Activated T-helper 1 cell treated with Interleukin-2 at 50 U/mL for 16 hours (primary cell): ENCODE results near the gene GNG12.

Experiments used
- DNase-seq: peaks from one replicate; pipeline ENCODE4 v3.0.0-alpha.2; 2020; ENCODE audit warnings: low read depth

GNG12 gene

DNA sequence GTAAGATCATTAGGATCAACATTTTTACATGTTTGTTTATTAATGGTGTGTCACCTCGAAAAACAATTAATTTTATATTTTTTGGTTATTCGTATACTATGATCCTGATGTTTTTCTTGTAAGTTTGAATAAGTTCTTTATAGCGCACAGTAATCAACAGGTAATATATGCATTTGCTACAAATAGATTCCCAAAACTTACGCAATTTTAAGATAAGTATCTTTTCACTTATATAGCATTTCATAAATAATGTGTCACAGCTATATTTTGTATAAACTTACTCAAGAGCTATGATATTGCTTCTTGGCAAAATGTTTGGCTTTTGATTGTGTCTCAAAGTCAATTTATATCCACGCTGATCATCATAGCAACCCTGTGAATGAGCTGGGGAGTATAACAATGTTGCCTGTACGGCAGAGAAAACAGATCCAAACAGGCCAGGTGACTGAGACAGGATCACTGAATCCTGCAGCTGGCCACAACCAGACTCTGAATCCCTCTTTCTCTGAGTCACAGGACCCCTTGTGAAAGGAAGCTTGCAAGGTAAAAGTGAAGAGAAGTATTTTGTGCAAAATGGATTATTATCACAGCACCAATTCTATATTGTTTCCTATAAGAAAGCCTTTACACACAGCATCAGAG, 48.6 kb downstream of the GNG12 start:
- DNase-seq = no peak

DNA sequence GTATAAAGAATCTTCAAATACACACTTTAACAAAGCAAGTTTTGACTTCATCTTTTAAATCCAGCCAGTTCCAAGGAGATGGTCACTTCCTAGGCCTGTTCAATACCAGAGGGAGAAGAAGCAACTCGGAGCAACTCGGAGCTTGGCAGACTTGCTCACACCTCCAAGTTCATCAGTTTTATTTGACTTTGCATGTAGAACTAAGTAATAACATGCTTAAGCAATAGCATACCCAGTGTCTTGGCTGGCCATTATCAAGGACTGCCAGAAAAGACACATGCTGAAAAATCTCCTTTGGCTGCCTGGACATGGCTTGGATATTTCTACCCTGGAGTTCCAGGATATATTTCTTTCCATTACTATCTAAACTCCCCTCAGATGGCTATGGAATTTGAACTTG, 52.6 kb downstream of the GNG12 start:
- no peak for DNase-seq

DNA sequence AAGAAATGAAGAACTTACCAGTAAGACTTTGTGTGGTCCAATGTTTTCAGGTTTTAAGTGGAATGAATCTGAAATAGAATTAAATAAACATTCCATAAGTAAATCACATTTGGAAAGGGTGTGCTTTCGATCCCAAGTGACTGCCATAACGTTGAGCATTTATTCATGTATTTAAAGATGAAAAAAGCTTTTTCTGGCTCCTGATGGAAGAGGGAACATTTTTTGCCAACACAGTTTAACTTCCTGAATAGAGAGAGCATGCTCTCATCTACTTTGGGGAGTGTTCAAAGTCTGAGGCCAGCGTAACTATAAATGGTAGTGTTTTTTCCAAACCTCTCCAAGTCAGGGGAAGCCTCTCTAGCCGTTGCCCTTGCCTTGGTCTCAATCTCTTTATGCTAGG, 55.8 kb downstream of the GNG12 start:
- no peak for DNase-seq

DNA sequence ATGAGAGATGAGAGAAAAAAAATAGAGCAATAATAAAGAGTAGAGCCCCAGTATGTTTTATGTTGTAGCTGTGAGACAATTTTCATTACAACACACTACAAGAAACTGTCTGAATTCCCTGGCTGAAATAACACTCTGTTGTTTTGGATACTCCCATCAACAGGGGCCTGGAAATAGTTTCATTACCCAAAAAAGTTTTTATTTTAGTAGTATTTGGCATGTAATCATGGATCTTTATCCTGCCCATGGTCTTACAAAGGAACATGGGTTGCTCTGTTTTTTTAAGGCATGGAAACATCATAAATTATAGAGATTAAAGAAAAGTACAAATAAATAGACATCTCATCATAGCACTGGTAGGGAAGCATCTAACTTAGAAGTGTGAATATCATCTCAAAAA, 56.3 kb downstream of the GNG12 start:
- DNase-seq = no peak

DNA sequence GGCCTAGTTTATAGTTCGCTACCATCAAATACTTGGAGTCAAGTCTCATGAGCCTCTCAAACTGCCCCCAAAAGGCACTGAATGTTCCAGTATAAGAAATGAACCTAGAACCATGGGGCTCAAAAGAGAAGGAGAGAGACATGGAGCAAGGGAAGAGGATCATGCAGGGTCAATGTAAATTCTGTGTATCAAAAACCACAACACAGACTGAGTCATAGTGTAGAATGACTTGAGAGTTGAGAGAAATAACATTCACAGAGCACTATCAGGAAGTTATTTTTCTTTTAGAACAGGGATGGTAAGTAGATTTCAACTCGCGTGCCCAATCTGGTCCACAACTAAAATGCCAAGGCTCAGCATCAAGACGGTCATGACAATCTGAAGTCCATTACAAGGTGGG, 59.8 kb downstream of the GNG12 start:
- no peak for DNase-seq

DNA sequence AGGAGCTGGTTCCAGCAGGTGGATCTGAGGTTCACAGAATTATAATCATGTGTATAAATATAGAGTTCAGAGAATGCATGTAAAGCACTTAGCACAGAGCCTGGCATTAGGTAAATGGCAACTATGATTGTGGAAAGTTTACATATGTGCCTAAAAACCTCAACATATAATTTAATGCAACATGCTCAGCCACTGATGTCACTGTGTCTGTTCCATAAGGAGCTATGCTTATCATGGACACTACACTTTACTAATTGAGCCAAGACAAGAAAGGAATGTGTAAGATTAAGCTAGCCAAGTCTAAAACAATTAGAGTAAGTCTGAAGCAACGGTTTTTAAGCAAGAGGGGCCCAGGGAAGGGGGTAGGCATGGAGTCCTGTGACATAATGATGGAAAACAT, 61.5 kb downstream of the GNG12 start:
- no peak for DNase-seq

DNA sequence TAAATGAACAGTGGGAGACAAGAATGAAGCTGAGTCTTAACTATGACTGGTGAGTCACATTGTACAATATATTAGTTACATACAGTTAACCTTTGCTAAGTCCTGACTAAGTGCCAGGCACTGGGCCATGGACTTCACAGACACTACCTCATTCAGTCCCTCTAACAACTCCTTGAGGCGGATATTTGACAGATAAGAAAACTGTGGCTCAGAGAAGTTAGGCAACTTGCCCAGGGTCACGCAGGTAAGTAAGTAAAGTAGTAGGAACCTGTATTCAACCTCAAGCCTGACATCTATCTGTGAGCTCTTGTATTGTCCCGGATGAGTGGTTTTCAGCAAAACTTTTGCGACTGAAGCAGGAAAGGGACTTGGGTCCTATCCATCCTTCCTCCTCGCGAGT, 62.1 kb downstream of the GNG12 start:
- no peak for DNase-seq

DNA sequence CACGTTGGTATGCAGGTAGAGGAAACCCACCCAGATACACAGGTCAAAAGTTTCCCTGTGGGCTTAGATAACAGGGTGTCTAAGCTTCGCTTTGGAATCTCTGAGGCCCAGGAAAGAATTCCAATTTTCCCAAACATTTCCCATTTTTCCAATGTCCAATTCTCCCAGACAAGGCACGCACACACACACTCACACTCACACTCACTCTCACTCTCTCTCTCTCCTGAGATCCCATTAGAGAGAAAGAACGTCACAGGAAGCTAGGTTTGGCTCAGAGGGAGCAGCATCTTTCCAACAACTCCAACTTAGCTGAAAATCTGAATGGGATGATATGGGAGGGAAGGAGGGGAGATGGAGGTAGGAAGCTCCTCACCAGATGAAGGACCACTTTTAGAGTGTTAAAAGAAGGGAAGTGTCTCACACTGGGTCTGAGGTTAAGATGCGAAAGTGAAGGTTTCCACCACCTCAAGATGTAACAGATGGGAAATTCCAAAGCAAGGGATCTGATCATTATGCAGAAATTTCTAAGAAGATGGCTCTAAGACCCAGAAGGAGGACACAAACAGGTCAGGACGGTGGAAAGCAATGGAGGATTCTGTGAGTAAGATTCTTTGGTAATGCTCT, 63.5 kb downstream of the GNG12 start:
- no peak for DNase-seq

DNA sequence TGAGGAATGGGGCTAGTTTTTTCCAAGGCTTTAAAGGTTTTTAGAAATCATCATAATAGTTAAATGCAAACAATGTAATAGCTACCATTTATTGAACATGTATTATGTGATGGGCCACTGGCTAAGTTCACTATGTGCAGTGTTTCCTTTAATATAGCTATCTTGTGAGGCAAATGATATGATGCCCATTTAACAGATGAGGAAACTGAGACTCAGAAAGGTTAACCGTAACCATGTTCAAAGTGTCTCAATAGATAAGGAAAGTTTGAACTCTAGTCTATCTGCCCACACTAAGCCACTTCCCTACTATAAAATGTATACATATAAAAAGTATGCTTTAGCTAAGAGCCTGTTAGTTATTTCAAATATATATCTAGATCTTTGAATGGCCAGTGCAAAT, 64.8 kb downstream of the GNG12 start:
- DNase-seq = no peak

DNA sequence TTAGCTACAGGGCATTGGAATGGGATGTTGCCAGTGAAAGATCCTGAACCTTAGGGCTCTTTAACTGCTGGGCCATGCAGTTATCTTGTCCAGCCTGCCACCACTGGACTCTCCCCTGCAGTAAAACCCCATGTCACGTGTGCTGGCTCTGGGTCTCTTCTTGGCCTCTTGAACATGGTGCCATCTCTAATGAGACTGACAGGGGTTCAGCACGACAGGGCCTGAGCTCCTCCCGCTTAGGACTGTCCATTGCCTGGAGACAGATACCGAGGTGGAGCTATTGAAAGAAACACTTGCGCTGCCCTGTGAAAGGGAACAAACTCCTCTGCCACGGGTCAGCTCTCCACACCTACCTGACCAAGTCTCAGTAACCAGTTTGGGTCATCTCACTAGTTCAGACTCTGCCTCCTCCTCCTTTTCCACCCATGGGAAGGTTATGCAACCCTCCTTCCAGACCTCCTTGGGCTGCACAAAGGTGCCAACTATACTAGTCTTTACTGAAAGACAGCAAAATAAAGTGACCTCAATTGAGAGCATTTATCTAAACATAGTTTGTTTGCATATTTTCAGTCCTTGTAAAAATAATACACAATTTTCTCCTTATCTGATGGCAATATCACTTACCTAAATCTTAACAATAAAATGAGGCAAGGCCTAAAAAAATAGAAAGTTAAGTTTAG, 66.0 kb downstream of the GNG12 start:
- no peak for DNase-seq

DNA sequence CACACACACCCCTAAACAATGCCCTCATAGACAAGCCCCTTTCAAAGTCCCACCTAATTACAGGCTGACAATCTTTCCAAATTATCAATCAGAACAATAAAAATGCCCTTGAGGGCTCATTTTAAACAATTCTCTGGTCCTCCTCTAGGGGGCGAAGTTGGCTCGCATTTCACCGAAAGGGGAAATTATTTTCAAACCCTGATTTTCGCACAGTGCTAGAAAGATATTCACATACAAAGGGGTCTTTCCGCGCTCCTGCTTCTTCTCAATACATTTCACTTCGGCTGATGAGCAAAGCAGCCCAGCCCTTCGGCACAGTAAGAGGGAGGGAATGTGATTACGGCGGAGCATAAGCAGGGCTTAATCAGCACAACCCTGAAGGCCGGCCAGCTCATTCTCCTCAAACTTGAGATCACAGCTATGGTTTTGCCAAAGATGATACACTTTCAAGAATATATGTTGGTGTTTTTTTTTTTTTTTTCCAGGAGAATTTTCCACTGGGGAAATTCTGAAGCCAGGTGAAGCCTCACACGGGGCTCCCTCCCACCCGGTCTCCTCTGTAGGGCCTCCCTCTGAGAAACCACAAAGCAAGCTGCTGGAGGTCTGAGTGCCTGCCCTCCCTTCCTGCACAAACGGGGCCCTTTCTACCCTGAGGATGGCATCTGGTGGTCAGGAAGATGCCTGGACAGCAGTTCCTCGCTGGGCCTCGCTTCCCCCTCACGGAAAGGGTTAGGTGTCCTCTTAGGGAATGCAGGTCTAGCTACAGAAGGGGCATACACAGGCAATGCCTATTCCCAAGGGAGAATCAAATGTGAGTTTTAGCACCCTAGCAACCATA, 66.9 kb downstream of the GNG12 start:
- no peak for DNase-seq

DNA sequence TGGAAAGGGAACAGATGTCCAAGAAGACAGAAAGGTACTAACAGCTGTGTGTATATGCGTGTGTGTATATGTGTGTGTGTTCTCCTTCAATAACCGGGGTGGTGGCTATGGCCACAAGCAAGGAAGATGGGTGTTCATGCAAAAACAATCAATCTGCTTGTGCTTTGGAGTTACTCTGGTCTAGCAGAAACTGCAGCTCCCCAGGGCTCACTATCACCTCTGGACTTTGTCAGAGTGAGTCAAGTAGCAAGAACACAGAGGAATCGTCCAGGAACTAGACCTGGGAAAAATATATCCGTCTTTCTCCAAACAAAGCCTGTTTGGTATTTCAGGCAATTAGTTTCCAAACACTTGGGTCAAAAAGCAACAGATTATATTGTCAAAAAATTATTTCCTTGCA, 68.6 kb downstream of the GNG12 start:
- DNase-seq = no peak

DNA sequence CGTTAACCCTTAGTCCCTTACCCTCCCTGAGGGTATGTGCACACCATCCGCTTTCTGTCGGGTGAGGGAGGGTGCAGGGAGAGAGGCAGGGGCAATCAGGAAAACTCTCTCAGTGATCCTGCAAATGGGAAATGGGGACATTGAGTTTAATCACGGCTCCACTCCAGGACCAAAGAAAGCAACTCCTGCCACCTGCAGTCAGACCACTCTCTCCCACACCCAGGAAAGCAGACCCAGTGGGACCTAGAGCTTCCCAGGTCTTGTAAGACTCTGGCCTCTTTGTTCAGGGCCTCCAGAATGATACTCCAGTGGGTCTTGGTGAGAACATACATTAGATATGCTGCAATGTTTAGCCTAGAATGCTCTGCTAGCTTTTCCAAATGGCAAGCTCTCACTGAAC, 71.5 kb downstream of the GNG12 start:
- DNase-seq = no peak

DNA sequence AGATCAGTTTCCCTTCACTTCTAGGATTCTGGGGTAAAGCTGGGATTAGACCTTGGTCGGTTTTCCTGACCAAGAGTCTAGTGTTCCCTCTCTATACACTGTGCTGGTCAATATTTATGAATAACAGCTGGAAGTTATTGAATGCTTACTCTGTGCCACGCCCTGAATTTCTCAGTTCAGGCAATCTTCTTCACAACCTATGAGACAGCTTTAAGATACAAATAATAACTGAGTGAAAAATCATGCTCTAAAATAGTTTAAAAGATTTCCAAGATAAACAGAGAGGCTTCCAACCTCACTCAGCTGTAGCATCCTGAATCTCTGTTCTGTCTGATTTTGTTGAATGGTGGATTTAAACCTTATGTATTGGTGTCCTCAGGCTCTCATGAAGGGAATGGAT, 72.2 kb downstream of the GNG12 start:
- DNase-seq = no peak

DNA sequence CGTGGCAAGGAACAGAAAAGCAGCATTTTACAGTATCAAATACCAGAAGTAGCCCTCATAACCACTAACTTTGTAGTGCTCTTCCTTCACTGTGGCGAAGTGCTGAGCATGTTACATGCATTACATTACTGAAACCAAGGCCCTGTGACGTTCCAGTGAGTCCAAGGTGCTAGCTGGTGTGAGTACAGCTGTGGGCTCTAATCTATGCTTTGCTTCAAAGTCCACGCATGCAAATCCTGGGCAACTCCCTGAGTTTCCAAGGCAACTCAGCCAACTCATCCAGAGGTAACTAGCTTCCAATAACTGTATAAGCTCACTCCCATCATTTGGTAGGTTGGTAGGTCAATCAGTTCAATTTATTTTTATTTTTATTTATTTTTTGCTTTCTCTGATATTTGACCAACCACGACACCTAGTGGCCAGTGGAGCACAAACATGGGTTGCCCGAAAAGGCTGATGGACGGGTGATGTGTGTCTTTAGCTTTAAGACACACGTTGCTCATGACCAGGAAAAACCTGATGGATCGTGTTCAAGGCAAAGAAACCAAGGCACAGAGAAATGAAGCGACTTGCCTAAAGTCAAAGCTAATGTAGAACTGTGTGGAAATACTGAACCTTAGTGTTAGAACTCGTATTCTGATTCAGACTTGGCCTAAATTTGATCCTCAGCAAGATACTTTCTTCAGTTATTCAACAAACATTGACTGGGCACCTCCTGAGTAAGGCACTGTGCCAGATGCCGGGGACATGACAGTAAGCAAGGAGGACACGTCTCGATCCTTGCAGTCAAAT, 73.0 kb downstream of the GNG12 start:
- peak; percentile 7 for DNase-seq

DNA sequence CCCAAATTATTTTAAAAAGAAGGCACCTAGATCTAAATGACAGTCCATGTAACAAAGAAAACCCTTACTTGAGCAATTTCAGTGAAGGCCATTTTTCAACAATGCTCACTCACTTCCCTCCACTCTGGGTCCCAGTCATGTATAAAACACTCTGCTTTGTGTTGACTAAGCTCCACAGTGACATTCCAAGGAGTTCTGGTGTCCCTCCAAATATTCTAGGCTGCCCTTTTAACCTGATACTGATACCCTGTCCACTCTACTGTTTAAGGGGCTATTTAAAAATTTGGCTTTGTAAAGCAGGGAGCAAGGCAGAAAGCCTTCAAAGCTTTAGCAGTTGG, 73.6 kb downstream of the GNG12 start:
- DNase-seq = no peak

DNA sequence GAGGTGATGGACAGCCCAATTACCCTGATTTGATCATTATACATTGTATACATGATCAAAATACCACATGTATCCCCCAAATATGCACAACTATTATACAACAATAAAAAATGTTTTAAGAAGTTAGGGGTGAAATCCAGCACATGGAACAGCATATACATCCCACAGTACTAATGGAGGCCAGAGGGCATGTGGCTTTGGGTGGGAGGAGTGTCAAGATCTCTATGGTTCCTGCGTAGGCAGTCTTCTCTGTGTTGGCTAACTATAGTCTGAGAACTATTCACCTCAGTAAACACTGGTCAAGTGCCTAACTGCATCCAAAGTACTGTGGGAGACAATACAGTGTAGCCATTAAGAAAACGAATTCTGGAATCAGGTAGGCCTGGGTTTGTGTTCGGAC, 74.2 kb downstream of the GNG12 start:
- no peak for DNase-seq

DNA sequence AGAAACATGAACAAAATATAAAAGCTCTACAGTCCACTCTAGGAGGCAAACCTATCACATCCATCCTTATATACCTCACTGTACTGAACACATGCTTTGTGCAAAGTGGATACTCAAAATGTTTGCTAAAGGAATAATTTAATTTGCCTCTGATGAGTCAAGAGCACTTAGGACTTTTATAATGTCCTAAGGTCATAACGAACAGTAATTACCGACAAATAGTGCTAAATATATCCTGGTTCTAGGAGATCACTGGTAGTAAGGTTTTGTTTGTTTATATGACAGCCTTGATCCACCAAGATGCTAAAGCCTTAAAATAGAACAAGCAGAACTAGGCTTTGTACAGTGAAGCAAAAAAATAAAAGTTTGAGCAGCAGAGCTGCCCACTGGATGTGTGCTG, 77.6 kb downstream of the GNG12 start:
- no peak for DNase-seq

DNA sequence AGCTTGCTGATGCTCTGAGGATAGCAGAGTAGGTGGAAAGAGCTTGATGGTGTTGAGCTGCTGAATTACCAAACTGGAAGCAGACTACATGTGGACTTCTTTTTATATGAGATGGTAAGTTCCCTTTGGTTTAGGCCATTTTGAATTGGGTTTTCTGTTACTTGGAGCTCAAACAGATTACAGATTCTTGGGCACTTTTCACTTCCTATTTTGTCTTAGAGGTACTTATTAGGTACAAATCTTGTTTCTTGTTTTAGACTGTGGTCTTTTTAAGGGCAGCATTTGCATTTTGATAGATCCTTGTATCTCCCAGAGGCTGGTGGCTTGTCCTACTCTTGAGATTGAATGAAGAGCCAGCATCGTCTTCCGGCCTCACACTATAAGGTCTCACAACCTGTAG, 78.1 kb downstream of the GNG12 start:
- no peak for DNase-seq

DNA sequence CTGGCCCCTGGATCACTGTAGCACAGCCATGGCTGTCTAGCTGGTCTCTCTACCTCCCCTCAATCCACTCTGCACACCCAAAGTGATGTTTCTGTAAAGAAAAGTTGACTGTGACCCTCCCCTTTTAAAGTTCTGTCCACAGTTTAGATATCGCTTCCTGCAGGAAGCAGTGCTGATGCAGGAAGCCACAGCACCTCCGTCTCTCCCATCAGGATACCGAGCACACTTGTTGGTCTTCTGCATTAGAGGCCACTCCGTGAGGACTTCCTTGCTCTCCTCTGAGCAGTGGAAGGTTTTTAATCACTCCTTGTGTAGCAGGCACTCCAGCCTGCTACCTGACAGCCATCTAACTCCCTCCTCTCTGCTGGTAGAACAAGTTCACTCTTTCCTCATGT, 78.7 kb downstream of the GNG12 start:
- no peak for DNase-seq

DNA sequence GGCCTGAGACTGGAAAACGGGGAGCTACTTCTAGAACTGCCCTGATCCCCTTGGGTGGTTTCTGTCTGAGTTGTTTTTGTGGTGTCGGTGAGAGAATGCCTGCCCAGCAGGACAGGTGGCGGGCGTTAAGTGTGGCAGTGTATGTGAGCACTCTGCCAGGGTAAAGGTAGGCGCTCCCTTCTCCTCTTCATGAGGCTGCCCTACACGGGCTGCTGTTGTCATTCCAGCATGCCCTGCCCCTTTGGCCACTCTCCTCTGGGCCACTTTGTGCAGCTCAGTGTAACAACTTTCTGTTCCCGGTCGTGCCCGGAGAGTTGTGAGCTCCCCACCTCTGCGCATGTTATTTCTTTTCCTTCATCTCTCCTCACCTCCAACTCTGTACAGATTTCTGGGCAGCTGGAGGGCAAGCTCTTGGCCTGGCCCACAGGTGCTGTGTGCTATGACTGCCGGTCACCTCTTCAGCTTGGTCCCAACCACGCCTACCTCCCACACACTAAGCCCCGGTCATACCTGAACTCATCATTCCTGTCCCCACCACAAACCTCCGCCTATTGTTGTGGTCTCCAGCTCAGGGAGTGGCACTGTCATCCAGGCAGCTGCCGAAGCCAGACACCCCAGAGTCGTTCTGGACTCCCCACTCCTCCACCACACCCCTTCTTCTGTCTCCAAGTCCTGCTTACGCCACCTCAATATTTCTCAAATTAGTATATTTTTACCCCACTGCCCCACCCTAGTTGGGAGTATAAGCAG, 79.3 kb downstream of the GNG12 start:
- DNase-seq = no peak

DNA sequence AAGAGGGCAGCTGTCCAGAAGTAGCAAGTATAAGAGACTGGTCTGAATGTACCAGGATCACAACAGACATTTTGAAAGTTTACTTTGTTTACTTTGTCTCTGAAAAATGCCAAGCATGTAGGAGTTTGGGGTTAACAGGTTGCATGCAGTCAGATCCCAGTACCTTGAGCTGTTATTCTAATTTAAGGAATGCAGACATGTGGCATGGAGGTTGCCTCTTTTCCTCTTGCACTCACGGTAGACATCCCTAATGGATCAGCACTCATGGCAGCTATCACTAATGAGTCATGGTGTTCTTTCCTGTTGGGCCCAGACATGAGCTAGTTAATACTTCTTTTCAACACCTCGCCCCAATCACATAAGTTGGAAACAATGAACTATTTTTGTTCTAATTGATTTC, 81.0 kb downstream of the GNG12 start:
- DNase-seq = no peak
